NCI-H226 (cell line): Measurements from ENCODE around the gene SYNE1.

Experiments used
- DNase-seq: peaks from one replicate; pipeline ENCODE4 v3.0.0-alpha.2; 2015

SYNE1 gene

DNA sequence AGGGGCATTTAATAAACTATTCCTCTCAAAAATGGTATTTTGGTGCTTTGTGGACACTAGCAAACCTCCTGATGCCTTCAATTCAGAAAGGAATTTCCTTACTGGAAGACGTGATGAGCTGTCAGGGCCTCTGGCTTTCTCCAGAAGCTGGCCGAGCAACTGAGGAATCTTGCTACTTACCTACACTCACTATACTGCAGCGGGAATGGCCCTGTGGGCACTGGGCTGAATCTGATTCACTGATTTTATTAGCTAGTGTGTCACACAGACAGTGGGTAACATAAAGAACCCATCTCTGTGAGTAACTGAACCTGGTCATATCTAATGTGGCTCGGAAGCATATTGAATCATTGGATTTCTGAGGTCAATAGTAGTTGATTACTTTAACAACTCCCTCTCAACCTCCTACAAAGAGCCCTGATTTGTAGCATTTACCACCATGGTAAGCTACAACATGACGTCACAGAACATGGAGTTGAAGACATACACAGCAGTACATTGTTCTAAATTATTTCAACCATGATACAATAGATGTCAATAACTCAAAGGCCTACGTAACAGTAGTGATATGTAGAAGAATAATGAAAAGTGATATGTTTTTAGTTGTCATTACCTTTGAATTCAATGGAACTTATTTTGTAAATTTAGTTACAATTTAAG lies 232.1 kb downstream of the SYNE1 start:
- DNase-seq: no peak

DNA sequence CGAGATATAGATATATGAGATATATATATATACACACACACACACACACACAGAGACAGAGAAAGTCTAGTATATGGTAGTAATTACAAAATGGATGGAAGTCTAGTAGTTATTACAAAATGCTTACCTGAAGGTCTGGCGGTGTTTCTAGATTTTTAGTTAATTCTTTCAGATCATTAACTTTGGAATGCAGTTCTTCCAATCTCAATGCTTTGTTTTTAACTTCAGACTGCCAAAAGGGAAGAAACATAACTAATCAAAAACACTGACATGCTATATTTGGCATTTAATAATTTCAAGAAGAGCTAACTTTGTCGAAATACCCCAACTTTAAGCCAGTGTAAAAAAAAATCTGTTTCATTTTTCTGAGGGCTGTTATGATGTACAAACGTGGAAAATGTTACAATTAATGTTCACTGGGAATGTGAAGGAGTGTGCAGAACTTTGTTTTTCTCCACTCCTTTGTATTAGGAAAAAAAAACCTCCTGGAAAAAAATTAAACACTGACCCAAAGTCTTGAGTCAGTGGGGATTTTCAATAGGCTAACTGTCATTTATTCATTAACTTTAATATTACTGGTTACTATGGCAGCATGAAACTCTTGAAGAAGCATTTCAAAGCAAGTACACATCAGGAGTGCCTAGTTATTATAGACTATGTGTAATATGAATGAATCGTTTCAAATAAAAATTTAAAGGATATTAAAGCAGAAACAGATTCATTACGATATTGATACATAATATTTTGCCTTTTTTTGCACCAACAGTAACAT lies 232.9 kb downstream of the SYNE1 start:
- no peak for DNase-seq

DNA sequence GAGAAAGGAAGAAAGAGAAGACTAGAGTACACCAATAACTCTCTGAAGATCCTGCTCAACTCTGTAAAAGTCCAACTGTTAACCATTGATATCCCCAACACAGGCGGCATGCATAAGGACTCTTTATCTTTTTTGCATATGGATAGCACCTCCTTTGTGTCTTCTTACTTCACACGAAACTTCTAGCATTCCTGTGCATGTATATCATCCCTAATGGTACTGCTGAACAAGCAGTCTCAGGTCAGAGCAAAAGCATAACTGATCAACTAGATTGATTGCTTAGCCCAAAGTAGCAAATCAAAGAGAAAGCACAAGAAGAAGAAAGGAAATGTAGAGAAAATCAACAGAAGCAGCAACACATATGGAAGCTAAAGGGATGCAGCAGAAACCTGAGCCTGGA lies 234.4 kb downstream of the SYNE1 start:
- no peak for DNase-seq

DNA sequence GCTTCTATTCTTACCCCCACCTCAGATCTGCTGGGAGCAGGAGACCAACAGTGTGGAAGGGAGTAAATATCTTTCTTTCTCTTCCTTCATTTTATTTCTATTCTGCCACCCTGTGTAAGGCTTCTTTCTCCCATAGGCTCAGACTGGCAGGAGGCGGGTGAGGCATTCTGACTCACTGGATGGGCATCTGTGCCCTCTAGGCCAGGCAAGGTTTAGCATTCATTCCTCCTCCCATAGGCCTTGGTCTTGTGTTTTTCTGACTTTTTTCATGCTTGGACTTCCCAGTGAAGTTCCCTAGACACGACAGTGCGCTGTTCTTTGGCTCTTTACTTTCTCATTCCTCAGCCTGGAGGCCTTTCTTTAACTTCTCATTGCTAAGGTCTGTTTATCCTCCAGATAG lies 235.2 kb downstream of the SYNE1 start:
- peak; percentile 92 for DNase-seq

DNA sequence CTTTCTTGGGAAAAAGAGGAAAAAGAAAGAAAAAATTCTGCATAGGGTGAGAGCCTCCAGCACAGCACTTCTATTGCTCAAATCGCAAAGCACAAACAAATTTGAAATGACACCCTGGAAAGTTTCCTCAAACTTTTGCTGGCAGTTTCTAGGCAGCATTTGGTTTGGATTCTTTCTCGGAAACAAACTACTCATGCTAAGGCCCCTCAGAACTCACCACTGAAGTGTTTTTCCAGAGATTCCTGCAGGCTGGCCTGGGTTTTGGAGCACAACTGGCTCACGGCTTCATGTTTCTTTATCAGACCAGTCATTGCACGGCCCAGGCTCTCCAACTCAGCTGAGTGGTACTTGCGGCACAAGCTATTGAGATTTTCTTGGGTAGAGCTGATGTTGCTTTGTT lies 237.8 kb downstream of the SYNE1 start:
- no peak for DNase-seq

DNA sequence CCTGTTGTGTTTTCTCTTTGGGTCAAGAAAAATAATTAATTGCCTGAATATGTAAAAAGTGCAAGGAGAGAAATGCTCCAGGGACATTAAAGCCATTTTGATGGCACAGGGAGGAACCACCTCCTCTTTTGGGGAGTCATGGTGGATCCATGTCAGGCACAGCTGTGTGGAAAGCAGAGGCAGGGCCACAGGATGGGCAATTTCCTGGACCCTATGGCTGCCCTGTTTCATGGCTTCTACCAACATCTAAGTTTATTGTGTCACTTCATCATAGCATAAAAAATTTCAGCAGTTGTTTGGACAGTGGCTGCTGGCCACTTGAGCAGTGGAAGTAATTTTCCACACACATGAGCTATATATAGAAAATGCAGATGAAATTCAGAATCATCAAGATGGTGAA lies 238.2 kb downstream of the SYNE1 start:
- no peak for DNase-seq

DNA sequence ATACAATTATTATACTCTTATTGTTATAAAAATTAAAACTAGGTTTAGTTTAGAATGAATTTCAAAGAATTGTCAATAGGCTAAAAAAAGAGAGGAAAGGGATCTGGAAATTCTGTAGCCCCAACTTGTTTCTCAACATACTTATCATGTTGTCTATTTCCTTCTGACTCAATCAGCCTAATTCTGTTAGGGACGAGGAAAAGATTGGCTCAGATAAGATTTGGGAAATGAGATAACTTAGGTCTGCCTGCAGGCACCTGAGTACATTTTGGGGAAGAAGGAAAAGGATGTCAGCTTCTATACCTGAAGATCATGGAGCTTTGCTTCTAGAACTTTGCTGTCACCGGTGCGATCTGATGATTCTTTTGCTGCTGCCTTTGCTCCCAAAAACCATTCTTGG lies 238.8 kb downstream of the SYNE1 start:
- DNase-seq: no peak

DNA sequence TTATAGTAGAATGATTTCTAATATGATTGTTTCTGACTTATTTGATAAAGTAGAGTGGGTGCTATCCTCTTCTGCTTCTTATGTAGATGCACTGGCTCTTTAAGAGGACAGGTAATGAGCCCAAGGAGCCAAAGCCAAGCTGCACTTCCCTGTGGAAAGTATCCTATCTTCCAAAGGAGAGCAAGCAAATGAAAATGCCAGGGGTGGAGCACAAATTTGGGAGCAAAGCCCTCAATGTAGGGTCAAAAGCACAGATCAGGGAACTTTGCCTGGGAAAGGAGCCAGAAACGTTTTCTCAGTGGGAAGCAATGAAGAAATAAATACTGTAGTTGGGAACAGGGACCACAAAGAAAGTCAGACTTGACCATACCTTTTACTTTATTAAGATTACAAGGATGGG lies 242.9 kb downstream of the SYNE1 start:
- DNase-seq: no peak

DNA sequence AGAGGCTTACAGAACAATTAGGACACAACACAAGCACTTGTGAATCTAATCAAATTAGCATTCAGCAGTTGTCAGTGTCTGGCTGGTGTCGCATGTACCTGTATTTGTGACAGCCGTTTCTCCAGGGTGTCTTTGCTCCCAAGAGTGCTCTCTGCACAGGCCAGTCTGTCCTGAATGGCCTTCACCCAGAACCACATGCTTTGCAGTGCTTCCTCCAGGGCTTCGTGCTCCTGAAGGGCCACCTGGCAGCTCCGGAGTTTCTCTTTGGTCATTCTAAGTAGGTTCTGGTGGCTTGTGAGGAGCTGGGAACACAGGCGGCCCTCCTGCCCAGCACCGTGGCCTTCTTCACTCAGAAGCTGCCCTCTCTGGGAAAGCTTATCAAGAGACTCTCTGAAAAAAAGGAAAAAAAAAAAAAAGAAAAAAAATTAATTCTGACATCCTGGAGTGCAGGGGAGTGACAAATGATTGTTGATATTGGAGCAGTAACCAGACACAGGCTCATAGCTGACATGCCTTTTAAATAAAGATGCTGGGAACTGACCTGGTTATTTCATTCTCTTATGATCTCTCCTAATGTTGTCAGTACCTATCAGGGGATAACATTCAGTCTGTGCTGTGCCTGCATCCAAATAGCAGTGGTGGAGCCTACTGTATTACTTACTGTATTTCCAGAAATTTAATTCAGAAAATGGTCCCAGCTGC lies 245.8 kb downstream of the SYNE1 start:
- DNase-seq: no peak

DNA sequence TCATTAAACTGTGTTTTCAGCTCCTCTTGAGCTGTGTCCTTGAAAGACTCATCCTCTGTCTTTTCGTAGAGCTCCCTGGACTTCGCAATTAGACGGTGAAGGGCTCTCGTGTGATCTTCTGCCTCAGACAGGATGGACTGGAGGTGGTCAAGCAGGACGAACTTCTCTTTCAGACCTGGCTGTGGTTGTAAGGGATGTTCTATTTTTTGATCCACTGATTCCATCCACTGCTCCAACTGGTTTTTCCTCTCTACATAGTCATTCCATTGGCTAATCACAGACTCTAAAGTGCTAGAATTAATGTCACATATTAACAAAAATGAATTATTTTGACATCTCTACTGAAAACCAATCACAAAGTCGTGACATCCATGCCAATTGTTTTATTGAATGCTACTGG lies 250.1 kb downstream of the SYNE1 start:
- no peak for DNase-seq

DNA sequence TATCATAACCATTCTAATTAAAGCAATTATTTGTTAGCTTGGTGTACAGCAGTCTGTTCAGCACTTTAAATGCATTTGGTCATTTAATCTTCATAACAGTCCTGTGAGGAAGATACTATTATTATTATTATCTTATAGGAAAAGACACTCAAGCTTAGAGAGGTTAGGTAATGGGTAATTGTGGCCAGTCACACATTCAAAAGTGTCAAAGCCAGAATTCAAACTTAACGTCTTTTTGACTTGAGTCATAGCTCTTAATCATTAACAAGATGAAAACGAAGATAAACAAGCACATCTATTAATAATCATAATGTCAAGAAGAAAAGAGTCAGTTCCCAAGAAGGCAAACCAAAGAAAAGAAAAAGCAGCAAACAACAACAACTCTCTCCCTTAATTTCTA lies 251.0 kb downstream of the SYNE1 start:
- DNase-seq: no peak

DNA sequence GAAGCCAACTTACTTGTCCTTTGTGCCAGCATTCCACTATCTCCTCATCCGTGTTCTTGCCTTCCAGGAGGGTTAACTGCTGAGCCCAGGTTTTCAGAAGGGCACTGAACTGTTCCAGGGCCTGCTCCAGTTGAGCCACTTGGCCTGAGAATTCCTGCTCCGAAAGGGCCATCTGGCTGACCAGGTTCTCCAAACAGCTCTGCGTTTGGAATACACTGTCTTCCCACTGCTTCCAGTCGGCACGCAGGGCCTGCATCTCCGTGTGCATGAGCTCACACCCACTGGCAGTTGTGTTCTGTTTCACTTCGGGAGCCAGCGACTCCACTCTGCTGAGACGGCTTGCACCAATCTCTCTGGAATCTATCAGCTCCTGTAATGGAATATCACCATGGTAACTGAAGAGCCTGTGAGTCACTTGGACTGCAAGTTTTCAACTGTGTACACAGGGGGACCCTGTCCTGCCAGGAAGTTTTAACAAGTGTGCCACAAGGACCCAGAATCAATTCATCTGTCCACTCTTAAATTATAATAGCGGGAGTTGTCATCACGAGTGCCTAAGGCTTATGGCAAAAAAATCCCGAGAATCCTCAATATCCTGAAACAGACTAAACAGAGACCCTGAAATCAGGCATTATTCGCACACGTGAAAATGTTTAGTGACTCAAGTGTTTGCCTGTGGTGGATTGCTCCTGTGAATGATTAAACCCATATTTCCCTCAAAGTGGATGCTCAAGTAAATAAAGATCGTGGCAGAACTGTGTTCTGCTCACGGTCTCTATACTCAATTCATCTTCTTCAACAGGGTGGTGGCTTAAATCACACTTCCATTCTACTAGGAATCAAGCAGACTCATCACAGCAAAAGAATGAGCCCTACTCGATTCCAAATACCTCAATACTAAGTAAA lies 255.9 kb downstream of the SYNE1 start:
- peak; percentile 51 for DNase-seq

DNA sequence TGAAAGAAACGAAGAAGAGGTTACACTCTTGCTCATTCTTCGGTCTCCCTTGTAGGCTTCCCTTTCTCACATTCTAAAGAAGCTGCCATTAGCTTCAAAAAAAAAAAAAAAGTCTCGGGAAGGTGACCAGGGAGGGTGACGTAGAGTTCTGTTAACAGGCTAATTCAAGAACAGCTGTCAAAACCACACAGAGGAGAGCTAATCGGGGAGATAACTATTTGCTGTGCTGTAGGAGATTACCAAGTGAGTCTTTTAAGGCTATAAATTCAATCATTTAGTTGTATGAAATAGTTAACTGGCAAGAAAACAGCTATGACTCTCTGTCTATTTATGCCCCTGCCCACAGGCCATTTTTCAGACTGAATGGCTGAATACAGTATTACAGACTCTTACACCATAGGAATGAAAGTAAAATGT lies 256.8 kb downstream of the SYNE1 start:
- peak; percentile 14 for DNase-seq

DNA sequence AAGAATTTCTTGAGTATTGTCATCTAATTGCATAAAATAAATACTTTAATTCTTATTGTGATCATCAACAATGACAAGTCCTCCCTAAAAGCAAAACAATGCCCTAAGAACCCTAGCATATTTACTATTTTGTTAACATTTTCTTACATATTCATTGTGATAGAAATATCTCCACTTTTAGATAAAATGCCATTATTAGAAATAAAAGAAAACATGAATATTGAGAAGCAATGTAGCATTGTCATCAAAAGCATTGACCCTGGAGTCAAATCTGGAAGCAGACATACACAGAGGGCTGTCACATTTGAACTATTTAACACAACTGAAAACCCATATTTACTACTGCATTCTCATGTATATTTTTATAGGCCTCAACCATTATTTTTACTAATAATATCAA lies 257.7 kb downstream of the SYNE1 start:
- DNase-seq: no peak

DNA sequence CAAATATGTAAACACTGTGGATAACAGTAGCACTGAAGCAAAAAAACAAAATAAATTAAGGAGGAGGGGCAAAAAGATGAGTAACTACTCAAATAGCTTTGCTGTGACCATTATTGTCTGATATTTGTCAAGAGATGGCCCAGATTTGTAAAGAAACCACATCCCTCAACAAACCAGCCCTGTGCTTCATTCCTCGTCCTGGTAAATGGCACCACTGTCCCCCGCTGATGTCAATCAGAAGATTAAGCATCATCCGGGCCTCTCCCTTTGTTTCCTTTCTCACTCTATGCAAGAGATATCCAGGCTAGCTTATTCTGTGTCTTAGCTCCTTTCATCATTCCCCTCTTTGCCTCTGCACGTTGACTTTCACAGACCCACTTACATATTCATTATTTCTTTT lies 259.0 kb downstream of the SYNE1 start:
- DNase-seq: no peak

DNA sequence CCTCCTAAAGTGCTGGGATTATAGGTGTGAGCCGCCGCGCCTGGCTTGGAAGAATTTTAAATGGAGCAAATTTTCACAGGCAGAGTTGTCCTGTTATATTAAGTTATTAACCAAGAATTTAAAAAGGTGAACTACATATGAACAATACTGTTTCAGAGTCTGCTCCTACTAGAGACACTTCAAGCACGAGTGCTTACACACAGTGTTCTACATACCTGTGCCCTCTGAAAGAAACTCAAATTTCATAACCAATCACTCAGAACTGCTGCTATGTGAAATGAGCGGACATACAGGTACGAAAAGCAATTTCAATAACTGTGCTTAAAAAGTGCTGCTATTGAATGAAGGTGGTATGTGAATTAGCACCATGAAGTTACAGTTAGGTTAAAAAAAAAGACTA lies 262.0 kb downstream of the SYNE1 start:
- no peak for DNase-seq

DNA sequence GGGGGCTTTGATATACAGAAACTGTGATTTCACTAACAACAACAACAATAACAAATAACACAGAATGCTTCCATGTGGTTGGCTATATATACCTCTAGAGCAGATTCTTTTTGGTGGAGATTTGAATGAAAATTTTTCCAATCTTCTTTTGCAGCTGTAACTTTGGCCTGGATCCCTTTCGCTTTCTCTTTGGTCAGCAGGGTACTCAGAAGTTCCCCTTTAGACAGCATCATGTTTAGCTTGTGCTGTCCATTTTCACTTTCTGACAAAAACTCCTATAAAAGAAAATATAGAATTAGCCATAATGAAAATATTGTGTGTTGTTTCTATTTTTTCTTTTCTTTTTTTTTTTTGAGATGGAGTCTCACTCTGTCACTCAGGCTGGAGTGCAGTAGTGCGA lies 264.2 kb downstream of the SYNE1 start:
- no peak for DNase-seq

DNA sequence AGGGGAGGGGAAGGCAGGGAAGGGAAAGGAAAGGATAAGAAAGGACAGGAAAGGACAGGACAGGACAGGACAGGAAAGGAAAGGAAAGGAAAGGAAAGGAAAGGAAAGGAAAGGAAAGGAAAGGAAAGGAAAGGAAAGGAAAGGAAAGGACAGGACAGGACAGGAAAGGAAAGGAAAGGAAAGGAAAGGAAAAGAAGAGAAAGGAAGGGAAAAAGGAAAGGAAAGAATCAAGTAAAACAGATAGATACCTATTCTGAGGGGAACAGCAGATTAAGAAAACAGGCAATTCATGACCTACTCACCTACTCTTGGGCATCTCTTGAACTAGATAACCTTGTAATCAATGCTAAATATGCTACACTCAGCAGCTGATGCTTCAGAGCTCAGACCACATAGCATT lies 265.4 kb downstream of the SYNE1 start:
- no peak for DNase-seq

DNA sequence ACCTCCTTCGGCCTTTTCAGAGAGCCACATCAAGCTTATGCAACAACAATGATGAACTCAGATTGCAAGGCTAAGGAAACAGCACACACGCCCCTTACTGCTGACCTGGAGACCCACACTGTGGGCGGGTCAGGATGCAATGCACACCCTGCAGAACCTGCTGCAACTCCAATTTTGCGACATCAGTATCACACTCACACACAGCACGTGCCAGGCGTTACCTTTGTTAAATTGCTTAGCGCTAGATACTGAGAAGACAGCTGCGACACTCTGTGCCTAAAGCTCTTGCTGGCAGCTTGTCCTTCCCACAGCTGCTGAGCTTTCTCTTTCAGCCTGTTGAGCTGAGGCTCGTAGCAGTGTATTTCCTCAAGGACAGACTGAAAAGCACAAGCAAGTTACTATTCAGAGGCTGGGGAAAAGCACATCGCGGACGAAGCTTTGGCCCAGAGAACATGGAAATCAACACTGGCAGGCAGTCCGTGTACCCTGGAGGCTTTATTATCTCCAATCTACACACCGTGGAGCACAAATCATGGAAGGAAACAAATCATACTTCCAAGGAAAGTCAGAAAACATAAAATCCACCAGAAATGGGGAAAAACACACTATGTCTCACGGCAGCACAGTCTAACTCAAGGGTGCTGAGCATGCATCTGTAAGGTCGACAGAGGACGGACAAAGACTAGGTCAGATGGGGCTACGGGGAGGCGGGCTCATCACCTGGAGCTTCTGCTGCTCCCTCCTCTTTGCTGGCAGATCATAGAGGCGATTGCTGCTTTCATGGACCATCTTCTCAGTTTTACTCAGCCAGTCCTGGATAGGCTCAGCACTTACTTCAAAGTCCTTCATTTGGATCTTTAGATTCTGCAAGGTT lies 268.2 kb downstream of the SYNE1 start:
- DNase-seq: no peak

DNA sequence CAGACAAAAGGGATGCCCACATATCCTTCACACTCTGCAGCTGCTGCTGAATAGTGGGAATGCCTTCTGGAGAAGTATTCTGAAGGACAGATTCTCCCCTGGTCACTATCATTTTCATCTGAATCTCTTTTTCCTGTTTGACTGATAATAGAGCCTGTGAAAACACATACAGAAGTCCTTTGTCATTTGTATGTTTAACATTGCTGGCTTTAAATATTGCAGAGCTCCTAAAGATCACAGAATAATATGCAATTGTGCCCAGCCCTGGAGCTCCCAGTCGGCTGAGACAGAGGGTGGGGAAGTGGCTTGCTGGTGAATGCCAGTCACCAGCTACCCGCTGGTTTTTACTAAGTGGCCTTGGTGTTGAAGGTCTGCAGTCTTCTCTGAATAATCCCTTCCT lies 272.3 kb downstream of the SYNE1 start:
- DNase-seq: no peak

DNA sequence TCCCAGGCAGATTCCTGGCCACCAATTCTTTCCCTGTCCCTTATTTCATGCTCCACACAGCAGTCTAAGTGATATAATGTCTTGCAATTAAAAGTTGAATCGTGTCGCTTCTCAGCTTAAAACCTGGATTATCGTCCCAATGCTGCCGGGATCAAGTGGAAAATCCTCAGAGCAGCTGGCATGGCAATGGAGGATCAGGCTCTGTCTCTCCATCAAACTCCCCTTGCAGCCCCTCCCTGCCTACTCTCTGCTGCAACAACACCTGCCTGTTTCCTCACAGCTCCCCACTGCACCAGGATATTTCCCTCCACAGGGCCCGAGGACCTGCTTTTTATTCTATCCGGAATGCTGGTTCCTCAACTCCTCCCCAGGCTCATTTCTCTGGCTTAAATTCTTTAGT lies 277.1 kb downstream of the SYNE1 start:
- no peak for DNase-seq

DNA sequence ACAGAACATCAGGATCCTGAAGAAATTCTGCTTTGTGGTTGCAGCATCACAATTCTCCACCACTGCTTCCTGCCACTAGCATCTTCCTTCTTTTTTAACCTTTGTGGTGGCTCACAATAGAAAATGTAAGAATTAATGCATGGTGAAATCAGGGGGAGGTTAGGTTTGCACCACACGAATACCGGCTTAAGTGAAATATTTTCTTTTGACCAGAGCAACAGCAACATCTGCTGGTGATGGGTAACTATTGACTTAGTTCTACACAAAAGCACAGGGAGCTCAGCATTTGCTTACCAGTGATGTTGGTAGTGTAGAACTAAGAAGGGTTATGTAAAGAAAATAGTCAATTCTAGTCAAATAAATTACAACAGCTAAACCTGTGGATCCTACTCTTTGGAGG lies 280.5 kb downstream of the SYNE1 start:
- DNase-seq: peak; percentile 64
